Calu3 (cell line): ENCODE data around the gene COX4I2. TPM values are rescaled to one million over a fixed set of nuclear protein-coding genes. Genes with fewer than 3 reads are reported as not detected.

Source experiments
- BruUV-seq: library from RNA; stranded (reverse); fragments of 400-500 nt; replicated peaks from 2 replicates; lab custom pipeline; 2021; lab: Mats Ljungman, UMichigan
- CTCF ChIA-PET: fragments of 300-600 bp; sonication (Branson Sonifier 250); formaldehyde crosslinking; loops from one replicate; lab custom pipeline; 2022; ENCODE audit warnings: antibody characterized with exemption; lab: Charles Lee
- DNase-seq: peaks from one replicate; pipeline ENCODE4 v3.0.0; 2022
- H3K27ac Mint-ChIP-seq: one replicate; pipeline ENCODE4 v1.8.0; 2022; ENCODE audit warnings: mixed read lengths; ENCODE audit not compliant: unreplicated experiment
- H3K27me3 Mint-ChIP-seq: one replicate; pipeline ENCODE4 v1.8.0; 2022; ENCODE audit warnings: mixed read lengths; ENCODE audit not compliant: unreplicated experiment
- H3K36me3 Mint-ChIP-seq: one replicate; pipeline ENCODE4 v1.8.0; 2022; ENCODE audit warnings: mild to moderate bottlenecking, moderate library complexity, mixed read lengths; ENCODE audit not compliant: insufficient read depth, unreplicated experiment
- H3K4me1 Mint-ChIP-seq: one replicate; pipeline ENCODE4 v1.8.0; 2022; ENCODE audit warnings: mild to moderate bottlenecking, low read depth, mixed read lengths; ENCODE audit not compliant: unreplicated experiment
- H3K4me3 Mint-ChIP-seq: one replicate; pipeline ENCODE4 v1.8.0; 2022; ENCODE audit warnings: mild to moderate bottlenecking, low read depth, moderate library complexity, mixed read lengths; ENCODE audit not compliant: unreplicated experiment
- H3K9me3 Mint-ChIP-seq: one replicate; pipeline ENCODE4 v1.8.0; 2022; ENCODE audit warnings: low read depth, mixed read lengths; ENCODE audit not compliant: unreplicated experiment
- CTCF ChIP-seq: fragments of 200-600 bp; IDR thresholded peaks from one replicate; pipeline ENCODE4 v1.8.0; 2022; ENCODE audit warnings: antibody characterized with exemption; ENCODE audit not compliant: unreplicated experiment
- intact Hi-C: fragments of 100-400 bp; cut with micrococcal nuclease; formaldehyde crosslinking; loops from one replicate; pipeline ENCODE4 v1.10.0; 2022; ENCODE audit not compliant: unreplicated experiment
- total RNA-seq: library from RNA; stranded (reverse); gene quantifications from 2 replicates; pipeline ENCODE4 v1.2.3, GENCODE V29; 2022

The COX4I2 gene
- total RNA-seq, 1 experiment from 2014 or later: not detected

- H3K4me3 Mint-ChIP-seq: no peak overlapping the region
- H3K9me3 Mint-ChIP-seq: no peaks in the 10 kb centered on the region
- DNase-seq: no peak
- CTCF ChIA-PET: interaction anchor here (3.8 kb wide), 1 partner anchor 83 kb away, joined by 15 read pairs; the partner anchor contains the start of gene BCL2L1
- H3K36me3 Mint-ChIP-seq: no peaks in the 10 kb centered on the region
- no TSS peak for BruUV-seq
- H3K27me3 Mint-ChIP-seq: peaks cover 13% of the 10 kb centered on the region
- intact Hi-C loops: no loop called here
- no peaks in the 10 kb centered on the region for H3K4me1 Mint-ChIP-seq
- H3K27ac Mint-ChIP-seq: no peak overlapping the region
- TF ChIP-seq CTCF: no peak
Observed at GRCh38 chr20:31640259-31640658, 2.5 kb downstream of the COX4I2 start.

GRCh38 chr20:31641391-31641790 lies 3.7 kb downstream of the COX4I2 start:
- no TSS peak for BruUV-seq
- H3K4me3 Mint-ChIP-seq: no peak overlapping the region

GRCh38 chr20:31642837-31643236 lies 5.1 kb downstream of the COX4I2 start:
- H3K27me3 Mint-ChIP-seq: peaks cover 13% of the 10 kb centered on the region
- CTCF ChIA-PET: interaction anchor here (1.1 to 3.8 kb wide), 2 partner anchors 16 to 80 kb away, joined by 3 to 15 read pairs; partner anchors contain the start of gene BCL2L1
- no peak for DNase-seq
- intact Hi-C loops: no loop called here
- no peaks in the 10 kb centered on the region for H3K9me3 Mint-ChIP-seq
- no peak overlapping the region for H3K27ac Mint-ChIP-seq
- H3K36me3 Mint-ChIP-seq: no peaks in the 10 kb centered on the region
- TF ChIP-seq CTCF: no peak
- H3K4me1 Mint-ChIP-seq: no peaks in the 10 kb centered on the region
- no peak overlapping the region for H3K4me3 Mint-ChIP-seq
- BruUV-seq: no TSS peak

More at GRCh38 chr20:31641391-31641790, 3.7 kb downstream of the COX4I2 start:
- CTCF ChIA-PET: interaction anchor here (0.6 to 3.8 kb wide), 3 partner anchors 18 to 195 kb away, joined by 3 to 15 read pairs (median 4); partner anchors contain the start of gene BCL2L1
- peaks cover 13% of the 10 kb centered on the region for H3K27me3 Mint-ChIP-seq
- H3K36me3 Mint-ChIP-seq: no peaks in the 10 kb centered on the region
- no peaks in the 10 kb centered on the region for H3K4me1 Mint-ChIP-seq
- no peak overlapping the region for H3K27ac Mint-ChIP-seq
- no peak for TF ChIP-seq CTCF
- DNase-seq: no peak
- no peaks in the 10 kb centered on the region for H3K9me3 Mint-ChIP-seq
- intact Hi-C loops: no loop called here

- CTCF ChIA-PET: no interaction called here
Observed at GRCh38 chr20:31643522-31643921, 5.8 kb downstream of the COX4I2 start.

More at GRCh38 chr20:31643522-31643921, 5.8 kb downstream of the COX4I2 start:
- Mint-ChIP-seq H3K4me3 (no peak overlapping the region), H3K27ac (no peak overlapping the region), H3K27me3 (peaks cover 13% of the 10 kb centered on the region), H3K4me1 (no peaks in the 10 kb centered on the region), H3K36me3 (no peaks in the 10 kb centered on the region), H3K9me3 (no peaks in the 10 kb centered on the region)
- intact Hi-C loops: no loop called here
- no peak for DNase-seq
- BruUV-seq: no TSS peak
- TF ChIP-seq CTCF: no peak
